Activated T-helper 1 cell treated with Interleukin-2 at 50 U/mL for 16 hours (primary cell): Measurements from ENCODE around the gene SHE.

Experiments used
- DNase-seq: peaks from one replicate; pipeline ENCODE4 v3.0.0-alpha.2; 2020; ENCODE audit warnings: low read depth

The SHE gene

DNA sequence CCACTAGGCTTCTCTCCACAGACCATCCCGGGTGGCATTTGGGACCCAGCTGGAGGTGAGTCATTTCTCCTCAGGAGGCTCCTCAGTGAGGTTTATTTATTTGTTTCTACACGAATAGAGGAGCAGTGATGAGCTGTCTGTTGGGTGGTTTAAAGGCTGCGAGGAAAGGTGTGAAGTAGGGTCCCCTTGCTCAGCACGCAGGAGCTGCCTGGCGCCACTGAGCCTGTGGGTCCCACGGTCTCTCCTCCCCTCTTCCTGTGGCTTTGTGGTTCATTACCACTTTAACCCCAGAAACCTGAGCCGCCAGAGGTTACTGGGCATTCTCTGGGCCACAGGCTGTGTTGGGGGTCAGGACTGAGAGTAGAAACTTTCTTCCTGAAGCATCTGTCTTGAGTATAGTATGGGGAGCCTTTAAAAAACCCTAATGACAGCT lies 57.2 kb downstream of the SHE start:
- no peak for DNase-seq

DNA sequence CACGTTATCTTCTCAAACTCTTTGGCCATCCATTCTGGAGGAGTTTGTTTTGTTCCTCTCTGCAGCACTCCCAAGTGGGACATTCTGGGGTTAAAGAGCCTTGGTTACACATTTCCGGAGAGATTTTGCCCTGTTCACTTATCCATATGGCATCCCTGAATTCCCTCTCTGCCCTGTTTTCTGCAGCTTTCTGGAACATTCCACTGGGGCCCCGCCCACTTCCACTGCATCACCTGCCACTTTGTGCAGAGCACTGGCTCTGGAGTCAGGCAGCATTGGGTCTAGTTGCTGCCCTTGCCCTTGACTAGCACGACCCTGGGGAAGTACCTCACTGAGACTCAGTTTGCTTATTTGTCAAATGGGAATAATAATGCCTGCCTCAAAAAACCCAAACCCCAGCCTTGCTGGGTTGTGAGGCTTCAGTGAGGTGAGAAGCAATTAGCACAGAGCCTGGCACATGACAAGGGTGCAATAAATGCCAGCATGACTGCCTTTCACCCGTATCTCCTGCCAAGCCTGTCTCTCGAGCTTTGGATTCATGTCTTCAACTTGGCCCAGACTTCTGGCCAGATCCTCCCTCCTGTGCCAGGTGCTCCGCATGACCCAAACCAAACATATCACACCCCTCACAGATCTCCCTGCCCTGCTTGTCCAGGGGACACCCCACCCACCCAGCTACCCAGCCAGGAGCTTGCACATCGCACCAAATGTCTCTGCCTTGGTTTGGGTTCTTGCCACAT lies 58.8 kb downstream of the SHE start:
- DNase-seq = no peak

- no peak for DNase-seq
Measured at GRCh38 chr1:154442006-154442740, 60.0 kb downstream of the SHE start.

DNA sequence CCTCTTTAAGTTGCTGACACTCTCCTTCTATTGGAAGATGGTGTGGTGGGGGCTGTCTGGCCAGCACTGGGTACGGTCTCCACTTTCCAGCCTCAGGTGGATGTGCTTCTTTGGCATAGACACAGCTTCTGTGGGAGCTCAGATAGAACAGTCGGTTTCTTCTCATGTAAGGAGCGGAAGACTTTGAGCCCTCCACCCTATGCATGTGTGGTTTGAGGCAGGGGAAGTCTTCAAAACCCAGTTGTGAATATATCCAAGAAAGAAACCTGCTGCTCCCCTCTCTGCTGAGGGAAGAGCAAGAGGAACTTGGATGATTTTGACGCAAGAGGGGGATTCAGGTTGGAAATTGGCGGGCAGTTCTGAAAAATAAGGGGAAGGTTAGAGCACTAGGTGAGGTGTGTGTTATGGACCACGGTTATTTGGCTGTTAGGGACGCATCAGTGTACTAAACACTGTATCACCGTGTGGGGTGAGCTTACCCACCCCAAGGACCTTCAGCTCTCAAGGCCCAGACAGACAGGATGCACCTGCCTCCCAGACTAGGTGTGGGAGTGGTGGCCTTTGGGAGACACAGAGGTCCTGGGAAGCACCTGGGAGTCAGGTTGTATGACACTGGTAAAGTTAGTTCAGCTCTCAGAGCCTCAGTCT lies 60.8 kb downstream of the SHE start:
- no peak for DNase-seq

GRCh38 chr1:154440036-154440804 lies 62.0 kb downstream of the SHE start:
- no peak for DNase-seq

GRCh38 chr1:154436433-154436832 lies 65.8 kb downstream of the SHE start:
- no peak for DNase-seq

DNA sequence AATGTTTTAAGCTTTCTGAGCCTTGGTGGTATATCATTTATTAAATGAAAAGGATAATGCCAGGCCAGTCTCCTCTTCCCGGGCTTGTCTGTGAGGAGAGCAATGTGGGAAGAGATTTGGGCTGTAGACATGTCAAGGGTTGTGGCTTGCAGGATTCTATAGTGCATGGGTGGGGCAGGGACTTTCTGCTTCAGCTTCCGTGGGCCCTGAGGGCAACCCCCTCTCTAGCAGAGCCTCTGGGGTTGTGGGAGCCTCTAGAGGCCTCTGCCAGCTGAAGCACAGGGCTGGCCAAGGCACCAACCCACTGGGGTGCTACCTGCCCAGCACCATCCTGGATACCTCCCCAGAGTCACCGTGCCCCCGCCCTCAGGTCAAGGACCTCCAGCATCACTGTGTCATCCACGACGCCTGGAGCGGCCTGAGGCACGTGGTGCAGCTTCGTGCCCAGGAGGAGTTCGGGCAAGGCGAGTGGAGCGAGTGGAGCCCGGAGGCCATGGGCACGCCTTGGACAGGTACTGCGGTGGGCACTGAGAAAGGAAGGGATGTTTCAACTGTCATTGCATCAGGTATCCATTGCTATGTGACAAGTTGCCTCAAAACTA lies 66.5 kb downstream of the SHE start:
- no peak for DNase-seq

DNA sequence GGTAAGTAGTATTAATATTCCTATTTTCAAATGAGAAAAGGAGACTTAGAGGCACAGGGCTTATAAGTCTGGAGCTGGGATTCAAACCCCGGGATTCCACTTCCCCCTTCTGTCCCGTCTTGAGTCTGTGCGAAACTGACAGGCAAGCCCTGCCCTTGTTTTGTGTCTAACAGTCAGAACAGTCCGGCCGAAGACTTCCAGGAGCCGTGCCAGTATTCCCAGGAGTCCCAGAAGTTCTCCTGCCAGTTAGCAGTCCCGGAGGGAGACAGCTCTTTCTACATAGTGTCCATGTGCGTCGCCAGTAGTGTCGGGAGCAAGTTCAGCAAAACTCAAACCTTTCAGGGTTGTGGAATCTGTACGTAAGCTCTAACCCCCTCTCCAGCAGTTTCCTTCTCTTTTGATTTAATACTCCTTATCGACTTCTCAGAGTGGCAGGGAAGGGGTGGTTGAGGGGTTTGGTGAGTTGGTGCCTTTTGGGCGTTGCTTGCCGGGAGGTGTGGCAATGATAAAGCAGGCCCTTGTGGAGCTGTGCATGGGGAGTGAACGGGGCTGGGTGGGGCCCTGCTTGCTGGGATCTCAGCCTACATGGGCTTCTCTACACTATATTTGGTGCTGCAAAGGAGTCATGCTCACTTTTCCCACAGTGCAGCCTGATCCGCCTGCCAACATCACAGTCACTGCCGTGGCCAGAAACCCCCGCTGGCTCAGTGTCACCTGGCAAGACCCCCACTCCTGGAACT lies 67.7 kb downstream of the SHE start:
- DNase-seq = no peak

- DNase-seq = peak; percentile 7
Measured at GRCh38 chr1:154433161-154433764, 68.9 kb downstream of the SHE start.

GRCh38 chr1:154431586-154432373 lies 70.4 kb downstream of the SHE start:
- no peak for DNase-seq

DNA sequence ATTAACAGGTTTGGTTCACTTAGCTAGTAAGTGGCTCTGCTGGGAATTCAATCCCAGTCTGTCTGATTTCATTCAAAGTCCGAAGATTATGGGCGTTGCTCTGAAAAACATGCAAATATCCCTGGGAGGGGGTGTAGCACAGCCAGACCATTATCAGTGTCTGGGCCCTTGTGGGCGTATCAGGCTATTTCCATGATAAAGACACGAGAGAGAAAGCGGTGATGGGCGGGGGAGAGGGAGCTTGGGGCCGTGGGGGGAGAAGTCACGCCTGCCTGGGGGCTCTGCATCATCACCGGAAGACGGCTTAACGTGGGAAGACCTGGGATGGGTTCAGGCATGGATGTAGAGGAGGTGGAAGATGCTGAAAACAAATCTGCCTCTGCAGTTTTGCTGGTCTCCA lies 71.3 kb downstream of the SHE start:
- DNase-seq = no peak

DNA sequence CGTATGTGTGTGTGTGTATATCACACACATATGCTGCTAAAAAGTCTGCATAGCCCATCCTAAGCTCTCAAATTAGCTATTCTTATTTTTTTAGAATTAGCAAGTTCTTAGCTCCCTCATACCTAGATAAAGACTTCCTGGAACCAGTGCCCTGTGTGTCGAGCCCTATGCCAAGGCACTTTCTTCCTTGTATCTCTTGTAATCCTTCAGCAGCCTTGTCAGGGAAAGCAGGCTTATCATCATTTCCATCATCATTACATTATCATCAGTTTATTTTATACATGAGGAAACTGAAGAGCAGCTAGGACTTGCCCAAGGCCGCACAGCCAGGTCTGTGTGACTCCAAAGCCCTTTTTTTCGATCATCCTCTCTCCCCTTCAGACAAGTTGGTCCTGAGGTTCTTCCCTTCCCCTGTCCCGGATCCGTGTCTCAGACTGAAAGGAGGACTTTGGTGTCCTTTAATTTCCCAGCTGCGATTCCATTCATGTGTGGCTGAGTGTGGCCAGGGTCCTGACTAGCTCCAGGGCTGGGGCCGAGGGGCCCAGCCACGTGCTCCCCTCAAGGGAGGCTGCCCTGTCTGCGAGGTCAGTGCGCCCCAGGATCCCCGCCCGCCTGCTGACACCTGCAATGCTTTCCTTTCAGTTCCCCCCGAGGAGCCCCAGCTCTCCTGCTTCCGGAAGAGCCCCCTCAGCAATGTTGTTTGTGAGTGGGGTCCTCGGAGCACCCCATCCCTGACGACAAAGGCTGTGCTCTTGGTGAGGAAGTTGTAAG lies 72.2 kb downstream of the SHE start:
- DNase-seq = no peak
